Measurements from ENCODE around the gene GRAMD1B.

- TF ChIP-seq CTCF (IDR thresholded peaks at IDR 0.05) (no peak), POLR2A (IDR thresholded peaks at IDR 0.05) (no peak)
These were observed 154.7 kb downstream of the GRAMD1B start for GRCh38 chr11:123584737-123585136.
